ENCODE data around the gene NFIB. TPM values are rescaled to one million over a fixed set of nuclear protein-coding genes. Genes with fewer than 3 reads are reported as not detected.

NFIB gene
- total RNA-seq, 1 donor from 2014 or later: 76.4 TPM

GRCh38 chr9:14119694-14120514 lies 194.0 kb downstream of the NFIB start:
- no peaks in the 10 kb centered on the region for H3K4me1 Mint-ChIP-seq (ENCODE audit: unreplicated experiment)
- TF ChIP-seq, protein P1, sequence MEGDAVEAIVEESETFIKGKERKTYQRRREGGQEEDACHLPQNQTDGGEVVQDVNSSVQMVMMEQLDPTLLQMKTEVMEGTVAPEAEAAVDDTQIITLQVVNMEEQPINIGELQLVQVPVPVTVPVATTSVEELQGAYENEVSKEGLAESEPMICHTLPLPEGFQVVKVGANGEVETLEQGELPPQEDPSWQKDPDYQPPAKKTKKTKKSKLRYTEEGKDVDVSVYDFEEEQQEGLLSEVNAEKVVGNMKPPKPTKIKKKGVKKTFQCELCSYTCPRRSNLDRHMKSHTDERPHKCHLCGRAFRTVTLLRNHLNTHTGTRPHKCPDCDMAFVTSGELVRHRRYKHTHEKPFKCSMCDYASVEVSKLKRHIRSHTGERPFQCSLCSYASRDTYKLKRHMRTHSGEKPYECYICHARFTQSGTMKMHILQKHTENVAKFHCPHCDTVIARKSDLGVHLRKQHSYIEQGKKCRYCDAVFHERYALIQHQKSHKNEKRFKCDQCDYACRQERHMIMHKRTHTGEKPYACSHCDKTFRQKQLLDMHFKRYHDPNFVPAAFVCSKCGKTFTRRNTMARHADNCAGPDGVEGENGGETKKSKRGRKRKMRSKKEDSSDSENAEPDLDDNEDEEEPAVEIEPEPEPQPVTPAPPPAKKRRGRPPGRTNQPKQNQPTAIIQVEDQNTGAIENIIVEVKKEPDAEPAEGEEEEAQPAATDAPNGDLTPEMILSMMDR (conservative IDR thresholded peaks at IDR 0.05): no peak
- H3K9me3 Mint-ChIP-seq: no peaks in the 10 kb centered on the region
- no peak overlapping the region for H3K4me3 Mint-ChIP-seq
- H3K27me3 Mint-ChIP-seq: no peaks in the 10 kb centered on the region
- no peak for DNase-seq (ENCODE audit: extremely low spot score, unreplicated experiment)
- H3K27ac Mint-ChIP-seq: no peak overlapping the region
- H3K36me3 Mint-ChIP-seq: peaks cover 63% of the 10 kb centered on the region

GRCh38 chr9:14112226-14112625 lies 201.7 kb downstream of the NFIB start:
- TF ChIP-seq, protein P1 (conservative IDR thresholded peaks at IDR 0.05): no peak
- H3K27ac Mint-ChIP-seq: no peak overlapping the region
- H3K9me3 Mint-ChIP-seq: no peaks in the 10 kb centered on the region
- H3K36me3 Mint-ChIP-seq: peaks cover 70% of the 10 kb centered on the region
- no peak for DNase-seq (ENCODE audit: extremely low spot score, unreplicated experiment)
- H3K4me1 Mint-ChIP-seq (ENCODE audit: unreplicated experiment): peaks cover 13% of the 10 kb centered on the region
- no peak overlapping the region for H3K4me3 Mint-ChIP-seq
- H3K27me3 Mint-ChIP-seq: no peaks in the 10 kb centered on the region

- TF ChIP-seq, protein P1 (conservative IDR thresholded peaks at IDR 0.05): no peak
- no peak overlapping the region for H3K27ac Mint-ChIP-seq
These were observed 202.2 kb downstream of the NFIB start for GRCh38 chr9:14111696-14112095.

GRCh38 chr9:14107977-14108376 lies 206.0 kb downstream of the NFIB start:
- no peaks in the 10 kb centered on the region for H3K9me3 Mint-ChIP-seq
- peaks cover 42% of the 10 kb centered on the region for H3K36me3 Mint-ChIP-seq
- H3K27ac Mint-ChIP-seq: peak overlapping the region; percentile 35
- TF ChIP-seq, protein P1 (conservative IDR thresholded peaks at IDR 0.05): no peak
- DNase-seq (ENCODE audit: extremely low spot score, unreplicated experiment): no peak
- peaks cover 33% of the 10 kb centered on the region for H3K4me1 Mint-ChIP-seq (ENCODE audit: unreplicated experiment)
- no peaks in the 10 kb centered on the region for H3K27me3 Mint-ChIP-seq
- no peak overlapping the region for H3K4me3 Mint-ChIP-seq

More at GRCh38 chr9:14111696-14112095, 202.2 kb downstream of the NFIB start:
- Mint-ChIP-seq H3K27me3 (no peaks in the 10 kb centered on the region), H3K36me3 (peaks cover 71% of the 10 kb centered on the region), H3K9me3 (no peaks in the 10 kb centered on the region), H3K4me1 (ENCODE audit: unreplicated experiment) (peaks cover 18% of the 10 kb centered on the region), H3K4me3 (no peak overlapping the region)
- no peak for DNase-seq (ENCODE audit: extremely low spot score, unreplicated experiment)

- Mint-ChIP-seq H3K36me3 (peaks cover 38% of the 10 kb centered on the region), H3K27ac (peak overlapping the region; percentile 35), H3K4me1 (ENCODE audit: unreplicated experiment) (peaks cover 36% of the 10 kb centered on the region), H3K4me3 (no peak overlapping the region), H3K9me3 (no peaks in the 10 kb centered on the region), H3K27me3 (no peaks in the 10 kb centered on the region)
- TF ChIP-seq, protein P1 (conservative IDR thresholded peaks at IDR 0.05): no peak
- no peak for DNase-seq (ENCODE audit: extremely low spot score, unreplicated experiment)
These were observed 206.4 kb downstream of the NFIB start for GRCh38 chr9:14107495-14107894.
